Effector memory CD4-positive, alpha-beta T cell (primary cell): ENCODE data around the gene TSPAN10.

Source experiments
- DNase-seq, 3 donors: peaks; one replicate each; pipeline ENCODE4 v3.0.0-alpha.2; 2020
- H3K27ac ChIP-seq: 2 replicates; pipeline ENCODE4 v1.7.0; 2013; ENCODE audit warnings: mild to moderate bottlenecking, low read length, moderate library complexity; ENCODE audit not compliant: insufficient read depth, poor library complexity, severe bottlenecking
- H3K27me3 ChIP-seq: replicated peaks from 2 replicates; pipeline ENCODE4 v1.7.0; 2013; ENCODE audit warnings: mild to moderate bottlenecking, low read length; ENCODE audit not compliant: insufficient read depth, control insufficient read depth, poor library complexity, severe bottlenecking
- H3K36me3 ChIP-seq: 2 replicates; pipeline ENCODE4 v1.7.0; 2013; ENCODE audit warnings: mild to moderate bottlenecking, low read length, moderate library complexity; ENCODE audit not compliant: control insufficient read depth, insufficient read depth
- H3K4me1 ChIP-seq: 2 replicates; pipeline ENCODE4 v1.7.0; 2013; ENCODE audit warnings: low read length, mild to moderate bottlenecking; ENCODE audit not compliant: control insufficient read depth, insufficient read depth, poor library complexity, severe bottlenecking
- H3K4me3 ChIP-seq: 2 replicates; pipeline ENCODE4 v1.7.0; 2013; ENCODE audit warnings: low read length, low read depth, mild to moderate bottlenecking; ENCODE audit not compliant: insufficient read depth, poor library complexity, severe bottlenecking
- H3K9me3 ChIP-seq: 2 replicates; pipeline ENCODE4 v1.7.0; 2013; ENCODE audit warnings: mild to moderate bottlenecking, low read length, moderate library complexity; ENCODE audit not compliant: control insufficient read depth

Gene TSPAN10

DNA sequence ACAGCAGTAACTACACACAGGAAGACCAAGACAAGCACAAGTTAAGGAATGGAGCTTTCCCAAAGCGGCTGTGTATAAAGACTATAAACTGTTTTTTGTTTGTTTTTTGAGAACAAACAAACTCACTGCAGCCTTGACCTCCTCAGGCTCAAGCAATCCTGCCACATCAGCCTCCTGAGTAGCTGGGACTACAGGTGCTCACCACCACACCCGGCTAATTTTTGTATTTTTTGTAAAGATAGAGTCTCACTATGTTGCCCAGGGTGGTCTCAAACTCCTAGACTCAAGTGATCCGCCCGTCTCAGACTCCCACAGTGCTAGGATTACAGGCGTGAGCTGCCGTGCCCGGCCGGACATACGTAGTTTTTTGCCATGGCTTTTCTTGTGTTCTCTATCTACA, 23.4 kb downstream of the TSPAN10 start:
- Histone ChIP-seq H3K27ac (no peak overlapping the region), H3K4me3 (no peak overlapping the region), H3K27me3 (peaks cover 1% of the 10 kb centered on the region), H3K4me1 (peaks cover 19% of the 10 kb centered on the region), H3K36me3 (no peaks in the 10 kb centered on the region), H3K9me3 (no peaks in the 10 kb centered on the region)
- no peak for DNase-seq

DNA sequence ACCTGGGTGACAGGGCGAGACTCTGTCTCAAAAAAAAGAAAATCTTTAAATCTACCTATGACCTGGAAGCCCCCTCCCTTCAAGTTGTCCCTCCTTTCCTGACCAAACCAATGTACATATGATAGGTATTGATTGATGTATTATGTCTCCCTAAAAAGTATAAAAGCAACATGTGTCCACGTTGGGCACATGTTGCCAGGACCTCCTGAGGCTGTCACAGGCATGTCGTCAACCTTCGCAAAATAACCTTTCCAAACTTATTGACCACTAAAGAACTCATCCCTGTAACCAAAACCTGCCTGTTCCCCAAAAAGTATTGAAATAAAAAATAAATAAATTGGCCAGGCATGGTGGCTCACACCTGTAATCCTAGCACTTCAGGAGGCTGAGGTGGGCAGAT, 25.0 kb downstream of the TSPAN10 start:
- Histone ChIP-seq H3K4me1 (peaks cover 26% of the 10 kb centered on the region), H3K27ac (no peak overlapping the region), H3K27me3 (no peaks in the 10 kb centered on the region), H3K36me3 (peaks cover 3% of the 10 kb centered on the region), H3K9me3 (no peaks in the 10 kb centered on the region), H3K4me3 (no peak overlapping the region)
- DNase-seq: no peak

DNA sequence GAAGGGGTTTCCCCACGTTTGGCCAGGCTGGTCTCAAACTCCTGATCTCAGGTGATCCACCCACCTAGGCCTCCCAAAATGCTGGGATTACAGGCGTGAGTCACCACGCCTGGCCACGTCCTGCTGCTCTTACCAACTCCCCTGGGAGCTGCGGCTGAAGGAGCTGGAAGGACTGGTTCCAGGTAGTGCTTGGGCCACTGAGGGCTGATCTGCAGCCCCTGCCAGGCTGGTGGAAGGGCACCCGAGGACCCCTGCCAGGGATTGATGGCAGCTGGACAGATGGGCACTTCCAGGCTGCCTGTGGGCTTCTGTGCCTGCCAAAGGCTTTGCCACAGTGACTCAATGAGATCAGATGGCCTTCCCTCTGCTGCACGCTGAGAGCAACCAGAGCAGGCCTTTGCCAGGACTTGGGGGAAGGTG, 27.1 kb downstream of the TSPAN10 start:
- no peaks in the 10 kb centered on the region for H3K9me3 ChIP-seq
- no peaks in the 10 kb centered on the region for H3K27me3 ChIP-seq
- DNase-seq: no peak
- no peak overlapping the region for H3K4me3 ChIP-seq
- peaks cover 38% of the 10 kb centered on the region for H3K4me1 ChIP-seq
- H3K27ac ChIP-seq: peak overlapping the region; percentile 13
- H3K36me3 ChIP-seq: peaks cover 3% of the 10 kb centered on the region

DNA sequence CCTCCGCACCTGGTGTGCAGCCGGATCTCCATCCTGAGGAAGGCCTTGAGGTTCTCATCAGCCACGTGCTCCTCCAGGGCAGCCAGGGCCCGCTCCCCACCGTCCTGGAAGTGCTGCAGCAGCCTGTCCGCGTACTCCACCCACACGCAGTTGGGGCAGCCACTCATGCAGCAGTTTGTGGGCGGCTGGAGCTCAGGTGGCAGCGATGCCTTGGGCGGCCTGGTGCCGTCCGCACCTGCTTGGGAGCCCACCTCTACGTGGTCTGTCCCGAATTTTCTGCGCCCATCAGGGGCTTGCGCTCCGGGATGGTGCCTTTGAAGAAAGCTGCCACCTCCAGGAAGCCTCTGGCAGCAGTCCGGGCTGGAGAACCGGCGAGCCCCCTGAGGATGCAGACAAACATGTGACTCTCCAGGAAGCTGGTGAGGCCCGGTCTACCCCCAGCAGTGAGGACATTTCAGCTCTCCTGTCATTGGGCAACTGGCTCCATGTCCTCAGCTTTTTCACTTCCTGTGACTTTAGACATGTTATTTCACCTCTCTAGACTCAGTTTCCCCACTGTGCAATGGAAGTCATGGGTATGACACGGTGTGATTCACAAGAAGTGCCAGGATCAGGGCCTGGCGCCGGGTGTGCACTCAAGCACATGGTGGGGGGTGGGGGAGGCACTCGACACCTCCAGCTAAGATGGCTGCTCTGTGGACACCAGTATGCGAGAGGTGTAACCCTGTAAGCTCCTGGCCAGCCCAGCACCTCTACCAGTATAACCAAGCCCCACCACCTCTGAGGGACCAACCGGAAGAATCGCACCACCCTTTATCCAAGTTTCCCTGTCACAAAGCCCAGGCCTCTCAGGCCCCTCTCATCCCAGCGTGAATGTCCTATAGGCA, 28.5 kb downstream of the TSPAN10 start:
- H3K9me3 ChIP-seq: no peaks in the 10 kb centered on the region

DNA sequence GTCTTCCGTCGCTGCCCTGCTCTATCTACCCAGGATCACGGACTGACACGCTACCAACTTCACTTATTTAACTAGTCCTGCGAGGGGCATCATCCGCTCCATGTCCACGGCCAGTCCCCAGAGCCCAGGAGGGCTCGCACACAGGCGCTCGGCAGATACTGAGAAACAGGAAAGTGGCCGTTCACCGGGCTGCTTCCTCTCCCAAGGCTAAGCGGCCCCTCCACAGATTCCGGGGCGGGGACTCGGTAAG, 29.0 kb downstream of the TSPAN10 start:
- Histone ChIP-seq H3K27ac (peak overlapping the region; percentile 90), H3K4me1 (peaks cover 38% of the 10 kb centered on the region), H3K4me3 (peak overlapping the region; percentile 97), H3K36me3 (peaks cover 17% of the 10 kb centered on the region), H3K27me3 (no peaks in the 10 kb centered on the region), H3K9me3 (no peaks in the 10 kb centered on the region)
- DNase-seq: no peak

More for the DNA sequence above, 28.5 kb downstream of the TSPAN10 start:
- DNase-seq: peak in 1 of 3 donors; percentile 7
- H3K4me3 ChIP-seq: peak overlapping the region; percentile 97
- H3K27me3 ChIP-seq: no peaks in the 10 kb centered on the region
- peaks cover 12% of the 10 kb centered on the region for H3K36me3 ChIP-seq
- peaks cover 38% of the 10 kb centered on the region for H3K4me1 ChIP-seq
- H3K27ac ChIP-seq: peak overlapping the region; percentile 90

DNA sequence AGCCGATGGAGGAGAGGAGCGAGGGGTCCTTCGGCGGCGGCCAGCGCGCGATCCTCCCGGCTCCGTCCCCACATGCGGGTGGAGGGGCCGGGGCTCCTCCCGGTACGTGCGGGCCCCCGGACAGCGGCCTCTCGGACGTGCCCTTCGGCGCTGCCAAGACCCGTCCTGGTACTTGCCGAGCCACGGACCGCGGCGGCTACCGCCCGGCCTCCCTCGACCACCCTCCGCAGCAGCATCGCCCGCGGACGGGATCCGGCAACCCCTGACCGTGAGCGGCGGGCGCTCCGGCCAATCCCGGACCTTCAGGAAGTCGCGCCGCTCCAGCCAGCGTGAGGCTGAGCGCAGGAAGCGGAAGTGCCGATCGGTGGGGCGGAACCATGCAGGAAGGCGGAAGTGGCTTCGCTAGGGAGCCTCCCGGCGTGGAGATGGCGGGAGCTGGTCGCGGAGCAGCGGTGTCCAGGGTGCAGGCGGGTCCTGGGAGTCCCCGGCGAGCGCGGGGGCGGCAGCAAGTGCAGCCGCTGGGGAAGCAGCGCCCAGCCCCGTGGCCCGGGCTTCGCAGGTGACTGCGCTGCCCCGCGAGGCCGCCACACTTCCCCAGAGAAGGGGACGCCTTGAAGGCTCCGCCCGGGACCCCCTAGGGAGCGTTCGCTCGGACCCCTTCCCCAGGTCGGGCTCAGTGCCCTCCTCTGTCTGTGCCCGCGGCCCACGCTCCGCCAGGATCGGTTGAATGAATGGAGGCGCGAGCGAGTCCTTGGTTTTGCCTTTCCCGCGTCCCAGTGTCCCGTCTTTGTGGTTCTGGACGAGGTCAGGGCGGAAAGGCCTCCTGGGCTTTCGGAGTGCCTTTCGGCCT, 29.6 kb downstream of the TSPAN10 start, which contains the start of the genes CCDC137 and OXLD1:
CCDC137 (plus strand) TSS at position 396 of the 850 bp plus-strand sequence; CDS start at position 426, 30 bp downstream.
OXLD1 (minus strand) TSS at position 264 of the 850 bp plus-strand sequence; CDS start at position 236, 28 bp downstream.
- Histone ChIP-seq H3K4me3 (peak within 1 kb of the TSS; percentile 97), H3K36me3 (peaks cover 22% of the 10 kb centered on the region), H3K27ac (peak within 1 kb of the TSS; percentile 90), H3K27me3 (no peaks in the 10 kb centered on the region), H3K9me3 (no peaks in the 10 kb centered on the region), H3K4me1 (peaks cover 38% of the 10 kb centered on the region)
- peak; percentile 84 to 89 (median 88) for DNase-seq

DNA sequence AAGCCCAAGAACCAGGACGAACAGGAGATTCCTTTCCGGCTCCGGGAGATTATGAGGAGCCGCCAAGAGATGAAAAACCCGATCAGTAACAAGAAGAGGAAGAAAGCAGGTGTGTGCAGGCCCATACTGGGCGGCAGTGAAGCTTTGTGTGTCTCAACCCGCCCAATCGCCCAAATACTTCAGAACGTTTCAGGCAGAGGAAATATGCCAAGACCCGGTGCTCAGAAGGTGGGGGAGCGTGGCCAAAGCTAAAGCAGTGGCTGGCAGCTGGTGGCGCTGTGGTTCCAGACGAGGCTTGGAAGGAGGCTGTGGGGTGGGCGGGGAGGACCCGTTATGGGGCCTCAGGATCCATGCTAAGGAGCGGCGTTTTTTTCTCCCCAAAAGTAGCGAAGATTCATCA, 30.8 kb downstream of the TSPAN10 start:
- no peak overlapping the region for H3K4me3 ChIP-seq
- peaks cover 34% of the 10 kb centered on the region for H3K36me3 ChIP-seq
- no peaks in the 10 kb centered on the region for H3K9me3 ChIP-seq
- no peak overlapping the region for H3K27ac ChIP-seq
- no peaks in the 10 kb centered on the region for H3K27me3 ChIP-seq
- H3K4me1 ChIP-seq: peaks cover 35% of the 10 kb centered on the region
- DNase-seq: no peak

DNA sequence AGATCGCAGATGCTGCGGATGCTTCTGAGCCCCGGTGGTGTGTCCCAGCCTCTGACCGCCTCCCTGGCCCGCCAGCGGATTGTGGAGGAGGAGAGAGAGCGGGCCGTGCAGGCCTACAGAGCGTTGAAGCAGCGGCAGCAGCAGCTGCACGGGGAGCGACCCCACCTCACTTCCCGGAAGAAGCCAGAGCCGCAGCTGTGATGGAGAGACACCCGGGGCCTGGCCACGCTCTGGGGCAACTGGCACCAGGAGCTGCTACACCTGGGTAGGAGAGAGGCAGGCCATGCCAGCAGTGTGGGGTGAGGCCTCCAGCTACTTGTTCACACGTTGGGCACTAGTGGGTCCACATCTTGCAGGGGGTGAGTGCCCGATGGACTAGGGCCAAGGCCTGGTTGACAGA, 35.5 kb downstream of the TSPAN10 start:
- no peaks in the 10 kb centered on the region for H3K9me3 ChIP-seq
- H3K27ac ChIP-seq: no peak overlapping the region
- H3K4me3 ChIP-seq: no peak overlapping the region
- no peak for DNase-seq
- peaks cover 45% of the 10 kb centered on the region for H3K36me3 ChIP-seq
- H3K27me3 ChIP-seq: no peaks in the 10 kb centered on the region
- peaks cover 8% of the 10 kb centered on the region for H3K4me1 ChIP-seq

DNA sequence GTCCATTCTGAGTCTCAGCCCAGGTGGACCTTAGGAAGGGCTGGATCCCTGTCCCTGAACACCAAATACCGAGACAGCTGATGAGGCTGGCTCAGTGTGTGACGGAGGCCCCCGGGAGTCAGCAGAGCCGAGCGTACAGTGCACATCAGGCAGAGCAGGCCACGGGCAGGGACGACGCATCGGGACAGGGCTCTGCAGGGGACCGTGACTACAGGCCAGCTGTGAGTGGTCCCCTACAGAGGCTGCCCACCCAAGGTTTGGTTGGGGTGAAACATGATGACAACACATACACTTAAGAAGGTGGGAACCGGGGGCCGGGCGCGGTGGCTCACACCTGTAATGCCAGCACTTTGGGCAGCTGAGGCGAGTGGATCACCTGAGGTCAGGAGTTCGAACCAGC, 36.0 kb downstream of the TSPAN10 start:
- Histone ChIP-seq H3K4me3 (no peak overlapping the region), H3K36me3 (peaks cover 45% of the 10 kb centered on the region), H3K4me1 (peaks cover 4% of the 10 kb centered on the region), H3K9me3 (no peaks in the 10 kb centered on the region), H3K27me3 (no peaks in the 10 kb centered on the region), H3K27ac (no peak overlapping the region)
- DNase-seq: no peak
